Uterus (tissue), 2 donors: ENCODE measurements around the gene ZCCHC8.

Experiments used
- CTCF ChIP-seq, 4 experiments: fragments of 200-600 bp in 2 of 4; fragments of 450-650 bp in 2 of 4; sonication (generic) in 2 of 4; IDR thresholded peaks; one replicate each; pipeline ENCODE4 v1.5.1; 2016 to 2019; ENCODE audit warnings: antibody characterized with exemption in 4 of 4, mild to moderate bottlenecking in 2 of 4, moderate library complexity in 1 of 4
- POLR2A ChIP-seq, 2 donors: fragments of 450-650 bp; IDR thresholded peaks; one replicate each; pipeline ENCODE4 v1.6.1; 2016; ENCODE audit warnings: antibody characterized with exemption in 2 of 2, mild to moderate bottlenecking in 1 of 2, moderate library complexity in 1 of 2

- TF ChIP-seq CTCF (IDR thresholded peaks at IDR 0.05) (peak; percentile 71 to 88 (median 82)), POLR2A (IDR thresholded peaks at IDR 0.05) (no peak)
Observed at GRCh38 chr12:122471324-122472226, 29.2 kb downstream of the ZCCHC8 start.
